ENCODE results near the gene COTL1. TPM values are rescaled to one million over a fixed set of nuclear protein-coding genes. Genes with fewer than 3 reads are reported as not detected.

The COTL1 gene
- polyA plus RNA-seq, 1 donor, result 60.8 TPM

- no peak overlapping the region for H3K27ac ChIP-seq (ENCODE audit: low read length)
- no peaks in the 10 kb centered on the region for H3K27me3 ChIP-seq (ENCODE audit: control insufficient read depth, insufficient read depth, low read length)
- no peak overlapping the region for H3K4me3 ChIP-seq (ENCODE audit: low read length)
- no peak for DNase-seq
- H3K36me3 ChIP-seq (ENCODE audit: control insufficient read depth, insufficient read depth, low read length), result no peaks in the 10 kb centered on the region
- no peaks in the 10 kb centered on the region for H3K9me3 ChIP-seq (ENCODE audit: control insufficient read depth, low read depth, low read length)
- no peaks in the 10 kb centered on the region for H3K4me1 ChIP-seq (ENCODE audit: control insufficient read depth, insufficient read depth, low read length)
- WGBS (ENCODE audit: insufficient coverage, low lambda C conversion rate), result no CpG with 5 or more reads among the region's 12 CpGs
Observed at GRCh38 chr16:84545114-84545737, 72.7 kb downstream of the COTL1 start.

DNA sequence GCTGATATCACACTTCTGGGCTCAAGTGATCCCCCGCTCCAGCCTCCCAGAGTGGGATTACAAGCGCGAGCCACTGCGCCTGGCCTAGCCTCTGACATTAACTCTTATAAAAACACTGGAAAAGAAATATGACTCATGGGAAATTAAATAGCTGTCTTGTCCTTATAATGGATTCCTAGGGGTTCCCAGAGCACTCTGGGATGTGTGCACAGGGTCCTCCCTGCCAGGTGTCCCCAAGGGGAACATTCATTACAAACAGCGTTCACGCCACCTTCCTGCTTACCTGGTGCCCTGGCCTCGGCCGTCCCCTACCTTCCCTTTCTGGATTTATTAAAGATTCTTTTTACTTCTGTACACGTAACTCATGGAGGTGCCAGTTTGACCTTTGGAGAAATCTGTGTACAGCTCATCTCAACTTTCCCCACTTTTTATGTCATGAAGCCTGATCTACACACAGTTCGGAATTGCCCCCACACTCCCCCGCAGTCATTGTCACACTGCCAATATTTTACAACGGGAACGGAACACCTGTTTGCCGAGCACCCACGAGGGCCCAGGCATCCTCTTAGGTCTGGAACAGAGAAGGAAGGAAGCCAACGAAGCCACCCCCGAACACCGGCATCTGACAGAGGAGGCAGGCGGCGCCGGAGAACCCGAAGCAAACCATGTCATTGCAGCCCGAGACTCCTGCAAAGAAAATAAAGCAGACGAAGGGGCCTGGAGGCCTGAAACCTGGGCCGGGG is 73.7 kb downstream of the COTL1 start:
- Histone ChIP-seq H3K36me3 (ENCODE audit: control insufficient read depth, insufficient read depth, low read length) (no peaks in the 10 kb centered on the region), H3K27me3 (ENCODE audit: control insufficient read depth, insufficient read depth, low read length) (no peaks in the 10 kb centered on the region), H3K4me3 (ENCODE audit: low read length) (no peak overlapping the region), H3K9me3 (ENCODE audit: control insufficient read depth, low read depth, low read length) (no peaks in the 10 kb centered on the region), H3K27ac (ENCODE audit: low read length) (no peak overlapping the region), H3K4me1 (ENCODE audit: control insufficient read depth, insufficient read depth, low read length) (no peaks in the 10 kb centered on the region)
- no peak for DNase-seq
- no CpG with 5 or more reads among the region's 25 CpGs for WGBS (ENCODE audit: insufficient coverage, low lambda C conversion rate)

DNA sequence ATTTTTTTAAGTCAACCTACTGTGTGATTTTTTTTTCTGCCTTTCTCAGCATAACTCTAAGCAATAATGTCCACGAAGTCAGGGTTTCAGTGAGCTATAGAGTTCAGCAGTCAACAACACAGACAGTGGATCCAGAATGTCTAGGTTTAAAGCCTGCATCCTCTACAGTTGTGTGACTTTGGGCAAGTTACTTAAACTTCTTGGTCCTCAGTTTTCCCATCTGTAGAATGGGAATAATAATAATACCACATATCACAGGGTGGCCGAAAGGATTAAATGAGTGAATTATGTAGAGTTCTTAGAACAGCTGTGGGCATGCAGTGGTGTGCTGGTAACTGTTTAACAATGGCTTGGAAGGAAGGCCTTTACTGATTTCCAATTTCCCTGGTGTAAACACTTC is 74.6 kb downstream of the COTL1 start:
- no CpG with 5 or more reads among the region's 2 CpGs for WGBS (ENCODE audit: insufficient coverage, low lambda C conversion rate)

DNA sequence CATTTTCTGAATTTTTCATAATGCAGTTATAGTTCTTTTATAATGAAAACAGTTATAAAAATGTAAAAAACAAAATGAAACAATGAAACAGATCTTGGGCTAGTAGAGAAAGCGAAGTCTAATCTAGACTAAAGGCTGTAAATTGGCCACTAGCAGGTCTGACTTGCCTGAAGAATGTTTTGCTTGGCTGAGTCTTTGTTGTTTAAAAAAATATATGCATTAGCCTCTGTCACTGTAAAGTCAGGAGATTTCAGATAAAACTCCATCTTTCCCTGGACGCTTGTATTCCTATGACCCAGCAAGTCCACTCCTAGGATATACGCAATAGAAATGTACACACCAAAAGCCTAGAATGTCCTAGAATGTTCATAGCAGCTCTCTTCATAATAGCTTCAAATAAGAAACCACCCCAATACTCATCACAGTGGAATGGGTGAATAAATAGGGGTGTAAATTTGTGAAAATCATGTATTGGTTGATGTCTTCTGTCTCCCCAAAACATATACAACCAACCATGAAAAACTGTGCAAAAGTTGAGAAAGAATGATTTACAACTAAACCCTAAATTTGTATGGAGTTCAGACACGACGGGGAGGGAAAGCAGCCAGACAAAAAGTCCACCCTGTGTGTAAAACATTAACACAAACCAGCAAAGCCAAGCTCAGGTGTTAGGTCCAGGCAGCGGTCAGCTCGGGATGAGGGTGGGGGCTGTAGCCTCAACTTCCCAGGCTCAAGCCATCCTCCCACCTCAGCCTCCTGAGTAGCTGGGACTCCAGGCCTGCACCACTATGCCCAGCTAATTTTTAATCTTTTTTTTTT is 75.7 kb downstream of the COTL1 start:
- DNase-seq, result no peak
- 100% methylated on average over 1 of the region's 7 CpGs for WGBS (ENCODE audit: insufficient coverage, low lambda C conversion rate)
- Histone ChIP-seq H3K27me3 (ENCODE audit: control insufficient read depth, insufficient read depth, low read length) (no peaks in the 10 kb centered on the region), H3K4me3 (ENCODE audit: low read length) (no peak overlapping the region), H3K27ac (ENCODE audit: low read length) (no peak overlapping the region), H3K4me1 (ENCODE audit: control insufficient read depth, insufficient read depth, low read length) (no peaks in the 10 kb centered on the region), H3K9me3 (ENCODE audit: control insufficient read depth, low read depth, low read length) (no peaks in the 10 kb centered on the region), H3K36me3 (ENCODE audit: control insufficient read depth, insufficient read depth, low read length) (no peaks in the 10 kb centered on the region)

More for the DNA sequence above, 74.6 kb downstream of the COTL1 start:
- Histone ChIP-seq H3K27ac (ENCODE audit: low read length) (no peak overlapping the region), H3K27me3 (ENCODE audit: control insufficient read depth, insufficient read depth, low read length) (no peaks in the 10 kb centered on the region), H3K9me3 (ENCODE audit: control insufficient read depth, low read depth, low read length) (no peaks in the 10 kb centered on the region), H3K4me1 (ENCODE audit: control insufficient read depth, insufficient read depth, low read length) (no peaks in the 10 kb centered on the region), H3K4me3 (ENCODE audit: low read length) (no peak overlapping the region), H3K36me3 (ENCODE audit: control insufficient read depth, insufficient read depth, low read length) (no peaks in the 10 kb centered on the region)
- no peak for DNase-seq

GRCh38 chr16:84540194-84540593 is 77.7 kb downstream of the COTL1 start:
- DNase-seq, result no peak
- WGBS (ENCODE audit: insufficient coverage, low lambda C conversion rate), result 100% methylated on average over 1 of the region's 4 CpGs
- H3K27ac ChIP-seq (ENCODE audit: low read length), result no peak overlapping the region
- no peaks in the 10 kb centered on the region for H3K9me3 ChIP-seq (ENCODE audit: control insufficient read depth, low read depth, low read length)
- H3K4me1 ChIP-seq (ENCODE audit: control insufficient read depth, insufficient read depth, low read length), result no peaks in the 10 kb centered on the region
- no peaks in the 10 kb centered on the region for H3K27me3 ChIP-seq (ENCODE audit: control insufficient read depth, insufficient read depth, low read length)
- no peak overlapping the region for H3K4me3 ChIP-seq (ENCODE audit: low read length)
- no peaks in the 10 kb centered on the region for H3K36me3 ChIP-seq (ENCODE audit: control insufficient read depth, insufficient read depth, low read length)

DNA sequence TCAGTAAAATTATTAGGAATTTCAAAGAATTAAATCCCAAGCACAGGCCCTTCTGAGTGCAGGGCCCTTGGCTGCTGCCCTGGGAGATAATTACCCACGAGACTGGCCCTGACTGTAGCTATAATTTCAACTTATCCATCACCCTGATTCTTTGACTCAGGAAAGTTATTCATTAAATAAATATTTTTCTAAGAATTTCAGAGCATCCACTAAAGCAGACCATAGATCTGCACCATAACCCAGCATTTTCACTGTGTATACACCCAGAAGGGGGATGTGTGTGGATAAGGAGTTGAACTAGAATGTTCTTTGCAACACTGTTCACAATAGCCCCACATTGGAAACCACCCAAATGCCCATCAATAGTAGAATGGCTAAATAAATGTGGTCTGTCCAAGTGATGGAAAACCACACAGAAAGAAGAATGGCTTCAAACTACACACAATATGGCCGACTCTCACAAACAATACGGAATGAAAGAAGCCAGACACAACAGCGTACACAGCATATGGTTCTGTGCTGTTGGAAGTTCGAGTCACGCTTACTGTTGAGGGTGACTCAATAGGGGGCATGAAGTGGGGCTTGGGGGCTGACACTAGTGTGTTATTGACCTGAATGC is 79.5 kb downstream of the COTL1 start:
- Histone ChIP-seq H3K27me3 (ENCODE audit: control insufficient read depth, insufficient read depth, low read length) (no peaks in the 10 kb centered on the region), H3K36me3 (ENCODE audit: control insufficient read depth, insufficient read depth, low read length) (no peaks in the 10 kb centered on the region), H3K9me3 (ENCODE audit: control insufficient read depth, low read depth, low read length) (no peaks in the 10 kb centered on the region), H3K4me3 (ENCODE audit: low read length) (no peak overlapping the region), H3K4me1 (ENCODE audit: control insufficient read depth, insufficient read depth, low read length) (no peaks in the 10 kb centered on the region), H3K27ac (ENCODE audit: low read length) (no peak overlapping the region)
- no peak for DNase-seq
- WGBS (ENCODE audit: insufficient coverage, low lambda C conversion rate), result no CpG with 5 or more reads among the region's 6 CpGs

DNA sequence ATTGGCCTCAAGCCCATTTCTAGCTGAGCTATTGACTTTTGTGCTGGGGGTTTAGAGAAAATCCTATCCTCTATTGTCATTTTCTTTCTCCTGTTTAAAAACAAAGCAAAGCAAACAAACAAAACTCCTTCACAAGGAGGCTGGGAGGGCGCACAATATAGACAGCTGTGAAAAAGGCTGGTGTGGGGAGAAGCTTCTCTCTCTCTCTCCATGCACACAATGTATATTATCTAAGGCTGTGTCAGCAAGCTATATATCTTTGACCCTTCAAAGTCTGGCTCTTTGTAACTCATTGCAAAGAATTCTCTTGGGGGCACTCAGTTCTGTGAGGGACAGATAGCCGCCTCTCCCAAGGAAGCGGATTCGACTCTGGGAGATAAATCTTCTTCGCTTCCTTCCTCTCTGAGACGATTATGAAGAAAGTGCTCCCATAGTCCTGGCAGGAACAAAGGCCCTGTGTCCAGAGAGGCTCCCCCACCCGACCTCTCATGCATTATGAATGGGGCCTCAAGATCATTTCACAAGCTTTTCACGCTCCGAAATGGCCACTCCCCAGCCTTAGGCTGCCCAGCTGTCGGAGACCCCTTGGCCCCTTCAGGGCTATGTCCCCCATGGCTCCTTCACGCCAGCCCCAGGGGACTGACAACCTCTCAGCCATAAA is 80.3 kb downstream of the COTL1 start:
- Histone ChIP-seq H3K4me1 (ENCODE audit: control insufficient read depth, insufficient read depth, low read length) (no peaks in the 10 kb centered on the region), H3K27me3 (ENCODE audit: control insufficient read depth, insufficient read depth, low read length) (no peaks in the 10 kb centered on the region), H3K9me3 (ENCODE audit: control insufficient read depth, low read depth, low read length) (no peaks in the 10 kb centered on the region), H3K36me3 (ENCODE audit: control insufficient read depth, insufficient read depth, low read length) (no peaks in the 10 kb centered on the region), H3K4me3 (ENCODE audit: low read length) (no peak overlapping the region), H3K27ac (ENCODE audit: low read length) (no peak overlapping the region)
- WGBS (ENCODE audit: insufficient coverage, low lambda C conversion rate), result no CpG with 5 or more reads among the region's 11 CpGs
- DNase-seq, result no peak

DNA sequence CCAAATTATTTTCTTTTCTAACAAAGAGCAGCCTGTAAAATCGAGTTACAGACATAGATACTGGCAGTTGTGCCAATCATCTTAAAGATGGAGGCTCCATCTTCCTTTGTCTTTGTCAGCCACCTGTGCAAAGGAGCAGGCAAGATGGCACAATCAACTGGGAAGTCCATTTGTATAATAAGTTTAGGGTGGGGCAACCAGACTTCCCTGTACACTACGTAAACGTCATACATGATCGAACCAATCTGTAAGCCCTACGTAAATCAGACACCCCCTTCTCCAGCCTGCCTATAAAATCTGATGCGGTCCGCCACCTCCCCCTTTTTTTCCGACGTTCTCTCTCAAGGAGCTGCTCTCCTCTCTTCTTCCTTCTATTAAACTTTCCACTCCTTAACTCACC is 82.0 kb downstream of the COTL1 start:
- Histone ChIP-seq H3K27ac (ENCODE audit: low read length) (no peak overlapping the region), H3K36me3 (ENCODE audit: control insufficient read depth, insufficient read depth, low read length) (no peaks in the 10 kb centered on the region), H3K4me1 (ENCODE audit: control insufficient read depth, insufficient read depth, low read length) (no peaks in the 10 kb centered on the region), H3K9me3 (ENCODE audit: control insufficient read depth, low read depth, low read length) (no peaks in the 10 kb centered on the region), H3K27me3 (ENCODE audit: control insufficient read depth, insufficient read depth, low read length) (no peaks in the 10 kb centered on the region), H3K4me3 (ENCODE audit: low read length) (no peak overlapping the region)
- 84% methylated on average over 8 of the region's 9 CpGs for WGBS (ENCODE audit: insufficient coverage, low lambda C conversion rate)
- no peak for DNase-seq

GRCh38 chr16:84535408-84535807 is 82.5 kb downstream of the COTL1 start:
- 80% methylated on average over 1 of the region's 6 CpGs for WGBS (ENCODE audit: insufficient coverage, low lambda C conversion rate)
- Histone ChIP-seq H3K9me3 (ENCODE audit: control insufficient read depth, low read depth, low read length) (no peaks in the 10 kb centered on the region), H3K4me1 (ENCODE audit: control insufficient read depth, insufficient read depth, low read length) (no peaks in the 10 kb centered on the region), H3K27ac (ENCODE audit: low read length) (no peak overlapping the region), H3K36me3 (ENCODE audit: control insufficient read depth, insufficient read depth, low read length) (no peaks in the 10 kb centered on the region), H3K27me3 (ENCODE audit: control insufficient read depth, insufficient read depth, low read length) (no peaks in the 10 kb centered on the region), H3K4me3 (ENCODE audit: low read length) (no peak overlapping the region)
- no peak for DNase-seq

GRCh38 chr16:84534815-84535214 is 83.1 kb downstream of the COTL1 start:
- no peaks in the 10 kb centered on the region for H3K36me3 ChIP-seq (ENCODE audit: control insufficient read depth, insufficient read depth, low read length)

More at GRCh38 chr16:84534815-84535214, 83.1 kb downstream of the COTL1 start:
- no peaks in the 10 kb centered on the region for H3K27me3 ChIP-seq (ENCODE audit: control insufficient read depth, insufficient read depth, low read length)
- no peak for DNase-seq
- no peaks in the 10 kb centered on the region for H3K9me3 ChIP-seq (ENCODE audit: control insufficient read depth, low read depth, low read length)
- no peaks in the 10 kb centered on the region for H3K4me1 ChIP-seq (ENCODE audit: control insufficient read depth, insufficient read depth, low read length)
- H3K4me3 ChIP-seq (ENCODE audit: low read length), result no peak overlapping the region
- 94% methylated on average over 4 of the region's 5 CpGs for WGBS (ENCODE audit: insufficient coverage, low lambda C conversion rate)
- no peak overlapping the region for H3K27ac ChIP-seq (ENCODE audit: low read length)

Measured in large intestine (tissue), 3 donors.